ENCODE results near the gene TGIF1. TPM values are rescaled to one million over a fixed set of nuclear protein-coding genes. Genes with fewer than 3 reads are reported as not detected.

TGIF1 gene
- total RNA-seq, 1 donor from 2014 or later: 261 TPM

DNA sequence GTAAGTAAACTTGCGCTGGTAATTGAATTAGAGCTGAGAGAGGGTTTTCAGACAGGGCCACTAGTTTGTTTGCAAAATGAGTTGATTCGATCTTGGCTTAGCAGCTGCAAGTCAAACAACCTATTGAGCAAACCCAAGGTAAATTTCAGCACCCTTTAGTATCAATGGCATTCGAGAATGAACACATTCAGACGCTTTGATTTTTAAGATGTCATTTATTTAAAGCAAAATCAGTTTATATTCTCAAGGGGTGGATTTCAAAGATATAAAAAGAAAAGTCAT is 44.2 kb downstream of the TGIF1 start:
- no peak overlapping the region for H3K27ac ChIP-seq
- H3K36me3 Mint-ChIP-seq: no peaks in the 10 kb centered on the region
- TF ChIP-seq, protein P1, sequence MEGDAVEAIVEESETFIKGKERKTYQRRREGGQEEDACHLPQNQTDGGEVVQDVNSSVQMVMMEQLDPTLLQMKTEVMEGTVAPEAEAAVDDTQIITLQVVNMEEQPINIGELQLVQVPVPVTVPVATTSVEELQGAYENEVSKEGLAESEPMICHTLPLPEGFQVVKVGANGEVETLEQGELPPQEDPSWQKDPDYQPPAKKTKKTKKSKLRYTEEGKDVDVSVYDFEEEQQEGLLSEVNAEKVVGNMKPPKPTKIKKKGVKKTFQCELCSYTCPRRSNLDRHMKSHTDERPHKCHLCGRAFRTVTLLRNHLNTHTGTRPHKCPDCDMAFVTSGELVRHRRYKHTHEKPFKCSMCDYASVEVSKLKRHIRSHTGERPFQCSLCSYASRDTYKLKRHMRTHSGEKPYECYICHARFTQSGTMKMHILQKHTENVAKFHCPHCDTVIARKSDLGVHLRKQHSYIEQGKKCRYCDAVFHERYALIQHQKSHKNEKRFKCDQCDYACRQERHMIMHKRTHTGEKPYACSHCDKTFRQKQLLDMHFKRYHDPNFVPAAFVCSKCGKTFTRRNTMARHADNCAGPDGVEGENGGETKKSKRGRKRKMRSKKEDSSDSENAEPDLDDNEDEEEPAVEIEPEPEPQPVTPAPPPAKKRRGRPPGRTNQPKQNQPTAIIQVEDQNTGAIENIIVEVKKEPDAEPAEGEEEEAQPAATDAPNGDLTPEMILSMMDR (IDR thresholded peaks at IDR 0.05): no peak
- TF ChIP-seq EZH2 (IDR thresholded peaks at IDR 0.05) (no peak), EZH2phosphoT487 (IDR thresholded peaks at IDR 0.05) (no peak)
- H3K9me3 ChIP-seq (ENCODE audit: low read depth): no peaks in the 10 kb centered on the region
- no peaks in the 10 kb centered on the region for H3K36me3 ChIP-seq
- H3K4me2 ChIP-seq: no peak overlapping the region
- H3K4me3 Mint-ChIP-seq: no peak overlapping the region
- peaks cover 18% of the 10 kb centered on the region for H3K27me3 ChIP-seq
- H3K27ac Mint-ChIP-seq: no peak overlapping the region
- DNase-seq (ENCODE audit: low spot score): no peak
- H3K4me3 ChIP-seq: no peak overlapping the region
- peaks cover 14% of the 10 kb centered on the region for H3F3A ChIP-seq (ENCODE audit: low read depth)
- H4K20me1 ChIP-seq (ENCODE audit: low read depth): no peaks in the 10 kb centered on the region
- no peak overlapping the region for H3K9ac ChIP-seq
- peaks cover 4% of the 10 kb centered on the region for H3K27me3 Mint-ChIP-seq (ENCODE audit: insufficient read depth, low read depth)
- H2AFZ ChIP-seq (replicated peaks): no peak overlapping the region
- peaks cover 16% of the 10 kb centered on the region for H3K4me1 Mint-ChIP-seq
- peaks cover 22% of the 10 kb centered on the region for H3K4me1 ChIP-seq
- H3K79me2 ChIP-seq (ENCODE audit: low read depth): no peaks in the 10 kb centered on the region
- no peaks in the 10 kb centered on the region for H3K9me3 Mint-ChIP-seq

DNA sequence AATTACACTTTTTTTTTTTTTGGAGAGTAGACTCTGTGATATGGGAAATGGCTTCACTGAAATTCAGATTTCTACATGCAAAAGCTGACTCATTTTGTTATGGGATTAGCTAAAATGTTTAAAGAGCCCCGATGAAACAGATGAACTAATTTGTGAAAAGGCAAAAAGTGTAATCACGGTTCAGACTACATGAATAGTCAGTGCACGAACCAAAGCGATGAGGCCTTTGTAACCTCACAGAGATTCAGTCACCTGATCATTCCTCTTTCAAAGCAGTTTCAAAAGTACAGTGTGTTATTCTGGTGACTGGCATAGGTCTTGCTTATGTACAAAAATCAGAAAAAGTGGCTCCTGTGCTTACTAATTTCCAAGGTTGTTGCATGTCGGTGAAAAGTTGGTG is 44.6 kb downstream of the TGIF1 start:
- no peak overlapping the region for H3K4me3 Mint-ChIP-seq
- no peak overlapping the region for H3K4me2 ChIP-seq
- peaks cover 18% of the 10 kb centered on the region for H3F3A ChIP-seq (ENCODE audit: low read depth)
- H3K27ac Mint-ChIP-seq: no peak overlapping the region
- H3K4me3 ChIP-seq: no peak overlapping the region
- H3K9me3 ChIP-seq (ENCODE audit: low read depth): no peaks in the 10 kb centered on the region
- no peak for DNase-seq (ENCODE audit: low spot score)
- H3K4me1 Mint-ChIP-seq: peaks cover 18% of the 10 kb centered on the region
- H3K79me2 ChIP-seq (ENCODE audit: low read depth): no peaks in the 10 kb centered on the region
- no peaks in the 10 kb centered on the region for H3K36me3 ChIP-seq
- no peak overlapping the region for H3K27ac ChIP-seq
- no peak overlapping the region for H3K9ac ChIP-seq
- H3K36me3 Mint-ChIP-seq: no peaks in the 10 kb centered on the region
- peaks cover 19% of the 10 kb centered on the region for H3K27me3 ChIP-seq
- H3K9me3 Mint-ChIP-seq: no peaks in the 10 kb centered on the region
- peaks cover 26% of the 10 kb centered on the region for H3K4me1 ChIP-seq
- no peaks in the 10 kb centered on the region for H4K20me1 ChIP-seq (ENCODE audit: low read depth)
- TF ChIP-seq, protein P1 (IDR thresholded peaks at IDR 0.05): no peak
- no peak for TF ChIP-seq EZH2phosphoT487 (IDR thresholded peaks at IDR 0.05)
- no peak for TF ChIP-seq EZH2 (IDR thresholded peaks at IDR 0.05)
- H2AFZ ChIP-seq (replicated peaks): no peak overlapping the region
- H3K27me3 Mint-ChIP-seq (ENCODE audit: insufficient read depth, low read depth): peaks cover 4% of the 10 kb centered on the region

DNA sequence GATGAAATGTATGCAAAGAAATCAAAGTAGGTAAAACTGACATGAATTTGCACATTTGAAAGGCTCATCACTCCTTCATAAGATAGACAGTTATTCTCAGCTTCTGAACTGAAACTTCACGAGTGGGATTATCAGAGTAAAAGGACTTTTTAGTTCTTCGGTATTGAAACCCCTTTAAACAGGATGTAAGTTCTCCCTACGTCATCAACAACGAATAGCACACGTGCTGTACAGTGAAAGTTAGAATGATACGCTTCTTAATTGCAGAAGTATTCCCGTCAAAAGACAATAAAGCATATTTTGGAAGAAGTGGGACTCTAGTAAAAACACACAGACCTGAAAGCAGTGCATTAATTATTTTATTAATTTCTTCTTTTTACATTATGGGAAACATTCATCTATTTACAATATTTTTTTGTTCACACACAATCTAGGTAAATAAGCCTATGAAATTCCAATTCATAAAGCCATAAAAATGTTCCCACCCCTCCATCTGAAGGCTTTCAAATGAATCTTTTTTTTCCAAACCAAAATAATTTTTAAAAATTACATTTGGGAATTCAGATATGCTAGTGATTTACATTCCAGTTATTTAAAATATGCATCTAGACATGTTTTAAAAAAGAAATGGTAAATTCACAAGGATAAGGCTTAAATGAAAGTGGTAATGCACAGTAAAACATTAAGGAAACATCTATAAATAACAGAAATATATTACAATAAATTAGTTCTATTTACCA is 45.9 kb downstream of the TGIF1 start:
- no peaks in the 10 kb centered on the region for H3K36me3 Mint-ChIP-seq
- no peak overlapping the region for H3K4me2 ChIP-seq

More for the DNA sequence above, 45.9 kb downstream of the TGIF1 start:
- no peaks in the 10 kb centered on the region for H3K9me3 Mint-ChIP-seq
- Histone ChIP-seq H3K27ac (no peak overlapping the region), H3K36me3 (no peaks in the 10 kb centered on the region), H2AFZ (replicated peaks) (no peak overlapping the region), H3K27me3 (peaks cover 28% of the 10 kb centered on the region), H3K4me1 (peaks cover 34% of the 10 kb centered on the region), H3K9ac (no peak overlapping the region), H3F3A (ENCODE audit: low read depth) (peaks cover 30% of the 10 kb centered on the region), H4K20me1 (ENCODE audit: low read depth) (no peaks in the 10 kb centered on the region), H3K4me3 (no peak overlapping the region), H3K79me2 (ENCODE audit: low read depth) (no peaks in the 10 kb centered on the region), H3K9me3 (ENCODE audit: low read depth) (no peaks in the 10 kb centered on the region)
- H3K4me3 Mint-ChIP-seq: no peak overlapping the region
- no peak overlapping the region for H3K27ac Mint-ChIP-seq
- H3K4me1 Mint-ChIP-seq: peaks cover 28% of the 10 kb centered on the region
- DNase-seq (ENCODE audit: low spot score): no peak
- TF ChIP-seq, protein P1 (IDR thresholded peaks at IDR 0.05): no peak
- TF ChIP-seq EZH2phosphoT487 (IDR thresholded peaks at IDR 0.05): no peak
- TF ChIP-seq EZH2 (IDR thresholded peaks at IDR 0.05): no peak
- peaks cover 6% of the 10 kb centered on the region for H3K27me3 Mint-ChIP-seq (ENCODE audit: insufficient read depth, low read depth)
